Common myeloid progenitor, CD34-positive (primary cell): Measurements from ENCODE around the gene GNG4.
A peak's percentile ranks its signal among the peaks of the same experiment; 100 is the strongest.
"Not testable (repeated sequence)": the region's sequence is repeated elsewhere in the genome, so short reads cannot be mapped to it uniquely, and the experiment has no call there.

Source experiments
- CTCF ChIA-PET: fragments of 350-600 bp; sonication (Branson Sonifier 250); formaldehyde crosslinking; loops from one replicate; lab custom pipeline; 2021; ENCODE audit warnings: antibody characterized with exemption; lab: Charles Lee
- POLR2A ChIA-PET: fragments of 350-600 bp; sonication (Branson Sonifier 250); formaldehyde crosslinking; loops from one replicate; lab custom pipeline; 2021; ENCODE audit warnings: antibody characterized with exemption; lab: Charles Lee
- DNase-seq, 3 donors: peaks; one replicate each; pipeline versions ENCODE4 v3.0.0 to v3.0.0-alpha.2; 2013
- H3K27ac ChIP-seq, 2 experiments: 1 replicate in 1 of 2; 2 replicates in 1 of 2; pipeline ENCODE4 v1.7.0; 2013; ENCODE audit warnings: inconsistent platforms in 2 of 2, low read length in 2 of 2, mild to moderate bottlenecking in 2 of 2, low read depth in 1 of 2, moderate library complexity in 1 of 2; ENCODE audit not compliant: severe bottlenecking in 2 of 2, insufficient read depth in 1 of 2, poor library complexity in 1 of 2
- H3K27me3 ChIP-seq, 5 experiments: replicated peaks in 2 of 5; 1 replicate in 3 of 5; 2 replicates in 2 of 5; pipeline versions ENCODE4 v1.6.1 to v1.7.0; 2013; ENCODE audit warnings: low read length in 4 of 5, mild to moderate bottlenecking in 2 of 5, moderate library complexity in 2 of 5, inconsistent platforms in 1 of 5; ENCODE audit not compliant: insufficient read depth in 5 of 5, control insufficient read depth in 4 of 5
- H3K36me3 ChIP-seq, 4 experiments: 1 replicate in 2 of 4; 2 replicates in 2 of 4; pipeline versions ENCODE4 v1.6.1 to v1.7.0; 2013; ENCODE audit warnings: low read length in 3 of 4, control low read depth in 1 of 4, mild to moderate bottlenecking in 1 of 4; ENCODE audit not compliant: control insufficient read depth in 4 of 4, insufficient read depth in 4 of 4
- H3K4me1 ChIP-seq, 4 experiments: 1 replicate in 3 of 4; 2 replicates in 1 of 4; pipeline versions ENCODE4 v1.6.1 to v1.7.1; 2013; ENCODE audit warnings: low read length in 3 of 4, mild to moderate bottlenecking in 3 of 4, control low read depth in 1 of 4, inconsistent platforms in 1 of 4, moderate library complexity in 1 of 4; ENCODE audit not compliant: control insufficient read depth in 4 of 4, insufficient read depth in 4 of 4; ENCODE audit errors: control extremely low read depth in 1 of 4
- H3K4me3 ChIP-seq, 7 experiments: 1 replicate in 4 of 7; 2 replicates in 3 of 7; pipeline versions ENCODE4 v1.5.1 to v1.7.0; 2013; ENCODE audit warnings: mild to moderate bottlenecking in 7 of 7, low read length in 6 of 7, moderate library complexity in 6 of 7, inconsistent platforms in 2 of 7, low read depth in 2 of 7, control low read depth in 1 of 7; ENCODE audit not compliant: insufficient read depth in 4 of 7, control insufficient read depth in 1 of 7; ENCODE audit errors: extremely low read depth in 1 of 7
- H3K9me3 ChIP-seq, 5 experiments: 1 replicate in 4 of 5; 2 replicates in 1 of 5; pipeline versions ENCODE4 v1.6.1 to v1.7.1; 2013; ENCODE audit warnings: low read length in 4 of 5, mild to moderate bottlenecking in 2 of 5, inconsistent platforms in 1 of 5, low read depth in 1 of 5, moderate library complexity in 1 of 5; ENCODE audit not compliant: control insufficient read depth in 4 of 5, insufficient read depth in 2 of 5; ENCODE audit errors: control extremely low read depth in 1 of 5
- WGBS: methylation state at CpG from one replicate; pipeline ENCODE4 v1.1.5; 2013; ENCODE audit not compliant: insufficient coverage; 5-methylcytosine and 5-hydroxymethylcytosine counted together

GNG4 gene

DNA sequence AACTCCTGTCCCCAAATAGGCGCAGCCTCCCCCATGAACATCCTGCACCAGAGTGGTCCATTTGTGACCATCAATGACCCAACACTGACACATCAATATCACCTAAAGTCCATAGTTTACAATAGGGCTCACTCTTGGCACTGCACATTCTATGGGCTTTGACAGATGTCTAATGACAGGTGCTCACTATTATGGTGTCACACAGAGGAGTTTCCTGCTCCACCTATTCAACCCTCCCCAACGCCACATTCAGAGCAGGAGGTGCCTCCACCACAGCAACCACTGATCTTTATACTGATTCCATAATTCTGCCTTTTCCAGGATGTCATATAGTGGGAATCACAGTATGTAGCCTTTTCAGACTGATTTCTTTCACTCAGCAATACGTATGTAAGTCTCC, 24.2 kb downstream of the GNG4 start:
- Histone ChIP-seq H3K4me3 (no peak overlapping the region), H3K9me3 (no peaks in the 10 kb centered on the region), H3K4me1 (peaks cover 0 to 13% (median 4%) of the 10 kb centered on the region in 4 experiments), H3K36me3 (no peaks in the 10 kb centered on the region), H3K27ac (no peak overlapping the region), H3K27me3 (peaks cover 0 to 4% (median 0%) of the 10 kb centered on the region in 5 experiments)
- CTCF ChIA-PET: no interaction called here
- POLR2A ChIA-PET: no interaction called here
- no peak for DNase-seq
- 92% methylated on average over 2 of the region's 3 CpGs for WGBS

DNA sequence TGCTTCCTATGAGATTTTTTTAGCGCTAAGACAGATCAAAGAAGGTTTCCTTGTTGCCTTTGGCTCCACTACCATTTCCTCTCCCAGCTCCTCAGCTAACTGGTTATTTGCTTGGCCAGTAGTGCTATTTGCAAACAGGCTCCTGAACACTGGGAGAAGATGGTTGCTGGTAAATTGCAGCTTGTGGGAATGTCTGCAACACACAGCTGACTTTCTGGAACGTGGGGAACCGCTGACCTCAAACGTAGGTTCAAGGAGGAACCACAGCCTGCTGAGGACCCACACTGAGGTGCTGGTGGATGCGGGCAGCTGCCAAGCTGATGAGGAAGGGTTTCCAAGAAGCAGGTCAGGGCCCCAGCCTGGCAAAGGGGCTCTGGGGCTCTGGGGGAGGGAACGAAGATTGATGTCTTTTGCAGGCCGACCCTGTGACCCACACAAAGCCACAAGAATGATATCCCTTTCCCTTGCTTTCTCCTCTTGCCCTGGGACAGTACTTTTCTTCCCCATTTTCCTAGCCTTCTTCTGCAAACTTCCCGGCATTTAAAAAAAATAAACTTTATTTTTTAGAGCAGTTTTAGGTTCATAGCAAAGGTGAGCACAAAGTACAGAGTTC, 24.8 kb downstream of the GNG4 start:
- ChIA-PET CTCF (interaction anchor here (1.2 kb wide), 1 partner anchor 26 kb away, joined by 5 read pairs; no protein-coding TSS in a partner anchor), POLR2A (no interaction called here)
- WGBS: 42% methylated on average over 6 of the region's 8 CpGs
- peak in 2 of 3 donors; percentile 20 to 34 for DNase-seq
- H3K36me3 ChIP-seq: no peaks in the 10 kb centered on the region
- peaks cover 0 to 4% (median 0%) of the 10 kb centered on the region in 5 experiments for H3K27me3 ChIP-seq
- no peak overlapping the region for H3K27ac ChIP-seq
- no peaks in the 10 kb centered on the region for H3K9me3 ChIP-seq
- H3K4me1 ChIP-seq: peaks cover 0 to 13% (median 4%) of the 10 kb centered on the region in 4 experiments
- no peak overlapping the region for H3K4me3 ChIP-seq

DNA sequence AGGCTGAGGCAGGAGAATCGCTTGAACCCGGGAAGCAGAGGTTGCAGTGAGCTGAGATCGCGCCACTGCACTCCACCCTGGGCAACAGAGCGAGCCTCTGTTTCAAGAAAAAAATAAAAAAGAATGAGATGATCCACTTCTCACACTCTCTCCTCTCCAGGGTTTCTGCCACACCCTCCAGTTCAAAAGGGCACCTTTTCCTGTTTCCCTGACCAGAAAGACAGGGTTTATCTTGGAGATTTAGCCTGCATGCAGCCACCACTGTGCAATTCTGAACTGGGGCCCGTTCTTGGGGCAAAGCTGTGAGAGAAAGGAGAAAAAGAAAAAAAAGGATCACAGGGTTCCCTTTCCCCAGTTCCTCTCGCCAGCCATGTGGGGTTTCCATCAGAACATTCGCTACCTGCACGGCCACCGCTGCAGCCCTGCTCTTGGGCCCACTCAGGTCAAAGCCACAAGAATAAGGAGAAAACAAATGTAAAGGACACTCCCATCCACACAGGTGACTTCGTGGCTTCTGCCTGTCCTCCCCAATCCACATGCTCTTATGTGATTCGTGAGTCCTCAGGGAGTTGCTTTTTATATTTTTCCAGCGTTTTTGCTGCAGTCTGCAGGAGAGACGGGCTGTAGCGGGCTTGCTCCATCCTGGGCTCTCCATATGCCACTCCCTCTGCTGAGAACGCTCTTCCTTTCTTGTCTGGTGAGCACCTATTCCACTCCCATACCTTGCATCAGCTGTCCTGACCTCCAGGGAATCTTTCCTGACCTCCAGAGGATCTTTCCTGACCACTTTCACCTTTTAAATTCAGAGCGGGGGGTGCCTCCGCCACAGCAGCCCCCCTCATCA, 26.4 kb downstream of the GNG4 start:
- POLR2A ChIA-PET: no interaction called here
- Histone ChIP-seq H3K4me1 (peaks cover 0 to 13% (median 4%) of the 10 kb centered on the region in 4 experiments), H3K36me3 (no peaks in the 10 kb centered on the region), H3K27me3 (peaks cover 0 to 4% (median 0%) of the 10 kb centered on the region in 5 experiments), H3K4me3 (no peak overlapping the region), H3K9me3 (no peaks in the 10 kb centered on the region), H3K27ac (no peak overlapping the region)
- DNase-seq: no peak
- 89% methylated on average over 13 of the region's 18 CpGs for WGBS
- CTCF ChIA-PET: interaction anchor here (1.0 kb wide), 1 partner anchor 24 kb away, joined by 3 read pairs; no protein-coding TSS in a partner anchor

DNA sequence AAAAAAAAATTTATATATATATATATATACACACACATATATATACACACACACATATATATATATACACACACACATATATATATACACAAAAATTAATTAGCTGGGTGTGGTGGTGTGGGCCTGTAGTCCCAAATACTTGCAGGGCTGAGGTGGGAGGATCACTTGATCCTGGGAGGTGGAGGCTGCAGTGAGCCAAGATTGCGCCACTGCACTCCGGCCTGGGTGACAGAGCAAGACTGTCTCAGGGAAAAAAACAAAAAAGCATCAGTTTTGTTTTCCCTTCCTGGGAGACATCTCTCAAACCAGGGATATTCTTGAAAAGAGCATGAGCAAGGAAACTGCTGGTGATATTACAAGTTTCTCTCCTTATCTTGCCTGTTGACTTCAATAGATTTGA, 30.4 kb downstream of the GNG4 start:
- H3K27me3 ChIP-seq, H3K4me1 ChIP-seq, POLR2A ChIA-PET, H3K9me3 ChIP-seq, H3K4me3 ChIP-seq, H3K36me3 ChIP-seq, H3K27ac ChIP-seq, DNase-seq: not testable (repeated sequence)
- CTCF ChIA-PET: interaction anchor here (0.6 to 1.5 kb wide), 3 partner anchors 19 to 112 kb away, joined by 3 to 6 read pairs (median 4); no protein-coding TSS in a partner anchor
- 100% methylated on average over 2 of the region's 2 CpGs for WGBS

DNA sequence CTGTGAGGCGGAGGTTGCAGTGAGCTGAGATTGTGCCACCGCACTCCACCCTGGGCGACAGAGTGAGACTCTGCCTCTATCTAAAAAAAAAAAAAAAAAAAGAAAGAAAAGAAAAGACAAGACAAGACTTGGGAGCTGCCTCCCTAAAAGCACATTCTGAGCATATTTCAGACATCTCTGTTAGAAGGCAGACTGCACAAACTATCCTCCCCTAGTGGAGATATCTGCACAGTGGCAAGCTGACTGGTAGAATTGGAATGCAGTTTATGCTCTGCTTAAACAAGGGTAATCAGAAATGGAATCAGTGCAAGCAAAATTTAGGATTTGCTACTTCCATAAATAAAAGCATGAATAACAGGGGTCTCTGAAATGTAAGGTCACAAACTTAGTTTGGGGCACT, 31.8 kb downstream of the GNG4 start:
- DNase-seq: no peak
- CTCF ChIA-PET: interaction anchor here (0.6 kb wide), 1 partner anchor 17 kb away, joined by 3 read pairs; no protein-coding TSS in a partner anchor
- H3K27me3 ChIP-seq: peaks cover 0 to 5% (median 0%) of the 10 kb centered on the region in 5 experiments
- H3K36me3 ChIP-seq: no peaks in the 10 kb centered on the region
- no peaks in the 10 kb centered on the region for H3K4me1 ChIP-seq
- H3K27ac ChIP-seq: no peak overlapping the region
- 100% methylated on average over 3 of the region's 3 CpGs for WGBS
- POLR2A ChIA-PET: no interaction called here
- H3K4me3 ChIP-seq: no peak overlapping the region
- no peaks in the 10 kb centered on the region for H3K9me3 ChIP-seq

DNA sequence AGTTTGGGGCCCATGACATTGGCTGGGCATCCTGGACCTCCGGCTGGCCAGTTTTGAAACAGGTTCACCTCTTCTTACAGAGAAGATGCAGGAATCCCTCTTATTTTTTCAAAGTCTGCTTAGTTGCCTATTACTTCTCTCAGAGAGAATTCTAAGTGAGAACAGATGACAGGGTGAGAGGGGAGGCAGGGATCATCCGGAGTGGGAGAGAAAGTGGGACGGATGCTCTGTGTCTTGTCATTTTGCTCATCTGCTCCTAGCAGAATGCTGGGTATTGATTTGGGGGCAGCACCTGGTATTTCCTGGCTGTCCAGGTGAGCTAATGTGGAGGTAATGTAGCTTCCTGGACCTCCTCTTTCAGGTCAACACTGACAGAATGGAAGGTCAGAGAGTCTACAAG, 32.4 kb downstream of the GNG4 start:
- Histone ChIP-seq H3K4me3 (no peak overlapping the region), H3K36me3 (no peaks in the 10 kb centered on the region), H3K9me3 (no peaks in the 10 kb centered on the region), H3K4me1 (no peaks in the 10 kb centered on the region), H3K27me3 (peaks cover 0 to 5% (median 0%) of the 10 kb centered on the region in 5 experiments), H3K27ac (no peak overlapping the region)
- POLR2A ChIA-PET: no interaction called here
- WGBS: 100% methylated on average over 3 of the region's 3 CpGs
- DNase-seq: no peak
- CTCF ChIA-PET: no interaction called here
